Activated CD8-positive, alpha-beta memory T cell treated with anti-CD3 and anti-CD28 coated beads for 4 hours (primary cell): ENCODE data around the gene TCIRG1.
"Not testable (repeated sequence)": the region's sequence is repeated elsewhere in the genome, so short reads cannot be mapped to it uniquely, and the experiment has no call there.

Source experiments
- DNase-seq, 2 donors: peaks; one replicate each; pipeline ENCODE4 v3.0.0-alpha.2; 2020; ENCODE audit warnings: low read depth in 2 of 2

Gene TCIRG1

GRCh38 chr11:68038718-68039525, at the start of gene TCIRG1:
TSS of gene TCIRG1 (plus strand) at chr11:68039025. CDS start at chr11:68041272, 2,247 bp downstream.
- no peak for DNase-seq

GRCh38 chr11:67990546-67991346, 48.1 kb upstream of the TCIRG1 start:
- not testable (repeated sequence) for DNase-seq

GRCh38 chr11:67991347-67992121, 47.3 kb upstream of the TCIRG1 start:
- not testable (repeated sequence) for DNase-seq

GRCh38 chr11:67993821-67994220, 45.0 kb upstream of the TCIRG1 start:
- DNase-seq: not testable (repeated sequence)

- not testable (repeated sequence) for DNase-seq
These were observed 44.4 kb upstream of the TCIRG1 start for GRCh38 chr11:67994387-67994786.

GRCh38 chr11:67995129-67995528, 43.7 kb upstream of the TCIRG1 start:
- not testable (repeated sequence) for DNase-seq

- not testable (repeated sequence) for DNase-seq
These were observed 43.2 kb upstream of the TCIRG1 start for GRCh38 chr11:67995579-67995978.

GRCh38 chr11:67996051-67996450, 42.8 kb upstream of the TCIRG1 start:
- no peak for DNase-seq

GRCh38 chr11:67996622-67997474, 42.0 kb upstream of the TCIRG1 start:
- no peak for DNase-seq

- no peak for DNase-seq
These were observed 41.3 kb upstream of the TCIRG1 start for GRCh38 chr11:67997475-67997921.

- no peak for DNase-seq
These were observed 40.4 kb upstream of the TCIRG1 start for GRCh38 chr11:67998150-67999045.

- no peak for DNase-seq
These were observed 39.6 kb upstream of the TCIRG1 start for GRCh38 chr11:67999201-67999629.

- no peak for DNase-seq
These were observed 39.1 kb upstream of the TCIRG1 start for GRCh38 chr11:67999704-68000103.

- no peak for DNase-seq
These were observed 36.3 kb upstream of the TCIRG1 start for GRCh38 chr11:68002575-68002937.

- peak in 1 of 2 donors; percentile 31 for DNase-seq
These were observed 35.6 kb upstream of the TCIRG1 start for GRCh38 chr11:68002938-68003845.

- peak; percentile 48 to 55 for DNase-seq
These were observed 34.8 kb upstream of the TCIRG1 start, which contains the start of gene UNC93B1 for GRCh38 chr11:68003846-68004550. TSS of gene UNC93B1 (minus strand) at chr11:68004097. CDS start at chr11:68004043, 54 bp downstream.

GRCh38 chr11:68004551-68005335, 34.1 kb upstream of the TCIRG1 start:
- no peak for DNase-seq
